Caco-2 (cell line): ENCODE measurements around the gene TTC7B. TPM values are rescaled to one million over a fixed set of nuclear protein-coding genes. Genes with fewer than 3 reads are reported as not detected.

Source experiments
- BruUV-seq: library from RNA; stranded (reverse); fragments of 400-500 nt; replicated peaks from 2 replicates; lab custom pipeline; 2021; lab: Mats Ljungman, UMichigan
- CTCF ChIA-PET: fragments of 300-600 bp; sonication (Branson Sonifier 250); formaldehyde crosslinking; loops from one replicate; lab custom pipeline; 2022; ENCODE audit warnings: antibody characterized with exemption; lab: Charles Lee
- POLR2A ChIA-PET: fragments of 300-600 bp; sonication (Branson Sonifier 250); formaldehyde crosslinking; loops from one replicate; lab custom pipeline; 2022; ENCODE audit warnings: antibody characterized with exemption; lab: Charles Lee
- DNase-seq, 2 experiments: peaks; one replicate each; pipeline versions ENCODE4 v3.0.0 to v3.0.0-alpha.2; 2020 to 2022
- H3K27me3 ChIP-seq: replicated peaks from 2 replicates; pipeline ENCODE4 v1.6.0; 2011; ENCODE audit warnings: low read length; ENCODE audit not compliant: control insufficient read depth, insufficient read depth
- H3K36me3 ChIP-seq: 2 replicates; pipeline ENCODE4 v1.5.1; 2011; ENCODE audit warnings: low read length; ENCODE audit not compliant: control insufficient read depth, insufficient read depth
- H3K4me1 ChIP-seq: fragments of 250-450 bp; sonication (Bioruptor Pico); 2 replicates; pipeline ENCODE4 v1.5.1; 2020; ENCODE audit warnings: mild to moderate bottlenecking
- H3K4me3 ChIP-seq: 2 replicates; pipeline ENCODE4 v1.5.1; 2011; ENCODE audit warnings: low read depth, mild to moderate bottlenecking, control low read depth, low read length
- H3K9me3 ChIP-seq: fragments of 250-450 bp; sonication (Bioruptor Pico); 2 replicates; pipeline ENCODE4 v1.5.1; 2020; ENCODE audit warnings: mild to moderate bottlenecking, moderate library complexity
- H3K27ac Mint-ChIP-seq: one replicate; pipeline ENCODE4 v1.8.0; 2022; ENCODE audit warnings: mixed read lengths; ENCODE audit not compliant: unreplicated experiment
- H3K27me3 Mint-ChIP-seq: one replicate; pipeline ENCODE4 v1.8.0; 2022; ENCODE audit warnings: mixed read lengths; ENCODE audit not compliant: insufficient read depth, unreplicated experiment
- H3K36me3 Mint-ChIP-seq: one replicate; pipeline ENCODE4 v1.8.0; 2022; ENCODE audit warnings: mild to moderate bottlenecking, mixed read lengths; ENCODE audit not compliant: insufficient read depth, unreplicated experiment
- H3K4me1 Mint-ChIP-seq: one replicate; pipeline ENCODE4 v1.8.0; 2022; ENCODE audit warnings: low read depth, mixed read lengths; ENCODE audit not compliant: unreplicated experiment
- H3K4me3 Mint-ChIP-seq: one replicate; pipeline ENCODE4 v1.8.0; 2022; ENCODE audit warnings: mild to moderate bottlenecking, moderate library complexity, mixed read lengths; ENCODE audit not compliant: unreplicated experiment
- H3K9me3 Mint-ChIP-seq: one replicate; pipeline ENCODE4 v1.8.0; 2022; ENCODE audit warnings: mixed read lengths; ENCODE audit not compliant: unreplicated experiment
- intact Hi-C: fragments of 100-400 bp; cut with micrococcal nuclease; formaldehyde crosslinking; loops from one replicate; pipeline ENCODE4 v1.10.0; 2022; ENCODE audit not compliant: unreplicated experiment
- total RNA-seq: library from RNA; stranded (reverse); gene quantifications from 2 replicates; pipeline ENCODE4 v1.2.3, GENCODE V29; 2022
- TF ChIP-seq, protein P1 (sequence below), 2 experiments: fragments of 200-600 bp in 1 of 2; IDR thresholded peaks; 1 replicate in 1 of 2; 2 replicates in 1 of 2; pipeline versions ENCODE4 v1.5.1 to v1.8.0; 2011 to 2022; ENCODE audit warnings: antibody characterized with exemption in 1 of 2, control low read depth in 1 of 2, inconsistent platforms in 1 of 2, low read depth in 1 of 2, low read length in 1 of 2, mild to moderate bottlenecking in 1 of 2, moderate library complexity in 1 of 2; ENCODE audit not compliant: insufficient read depth in 1 of 2, severe bottlenecking in 1 of 2, unreplicated experiment in 1 of 2

The TTC7B gene
- total RNA-seq, 1 experiment from 2014 or later: 28.5 TPM

DNA sequence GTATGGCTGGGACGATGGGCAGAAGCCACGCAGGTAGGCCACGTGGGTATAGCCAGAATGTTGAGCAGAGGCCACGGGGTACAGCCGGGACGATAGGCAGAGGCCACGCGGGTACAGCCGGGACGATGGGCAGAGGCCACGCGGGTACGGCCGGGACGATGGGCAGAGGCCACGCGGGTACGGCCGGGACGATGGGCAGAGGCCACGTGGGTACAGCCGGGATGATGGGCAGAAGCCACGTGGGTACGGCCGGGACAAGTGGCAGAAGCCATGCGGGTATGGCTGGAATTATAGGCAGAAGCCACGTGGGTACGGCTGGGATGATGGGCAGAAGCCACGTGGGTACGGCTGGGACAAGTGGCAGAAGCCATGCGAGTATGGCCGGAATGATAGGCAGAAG lies 195.0 kb downstream of the TTC7B start:
- H3K27ac Mint-ChIP-seq: no peak overlapping the region
- Histone ChIP-seq H3K4me1 (peaks cover 5% of the 10 kb centered on the region; the same call in 1 of the 2 replicates), H3K27me3 (no peaks in the 10 kb centered on the region), H3K36me3 (no peaks in the 10 kb centered on the region), H3K9me3 (no peaks in the 10 kb centered on the region), H3K4me3 (no peak overlapping the region)
- H3K4me1 Mint-ChIP-seq: peaks cover 8% of the 10 kb centered on the region
- DNase-seq: no peak
- BruUV-seq: no TSS peak
- H3K27me3 Mint-ChIP-seq: no peaks in the 10 kb centered on the region
- no peaks in the 10 kb centered on the region for H3K9me3 Mint-ChIP-seq
- intact Hi-C loops: no loop called here
- POLR2A ChIA-PET: no interaction called here
- no peaks in the 10 kb centered on the region for H3K36me3 Mint-ChIP-seq
- TF ChIP-seq, protein P1, sequence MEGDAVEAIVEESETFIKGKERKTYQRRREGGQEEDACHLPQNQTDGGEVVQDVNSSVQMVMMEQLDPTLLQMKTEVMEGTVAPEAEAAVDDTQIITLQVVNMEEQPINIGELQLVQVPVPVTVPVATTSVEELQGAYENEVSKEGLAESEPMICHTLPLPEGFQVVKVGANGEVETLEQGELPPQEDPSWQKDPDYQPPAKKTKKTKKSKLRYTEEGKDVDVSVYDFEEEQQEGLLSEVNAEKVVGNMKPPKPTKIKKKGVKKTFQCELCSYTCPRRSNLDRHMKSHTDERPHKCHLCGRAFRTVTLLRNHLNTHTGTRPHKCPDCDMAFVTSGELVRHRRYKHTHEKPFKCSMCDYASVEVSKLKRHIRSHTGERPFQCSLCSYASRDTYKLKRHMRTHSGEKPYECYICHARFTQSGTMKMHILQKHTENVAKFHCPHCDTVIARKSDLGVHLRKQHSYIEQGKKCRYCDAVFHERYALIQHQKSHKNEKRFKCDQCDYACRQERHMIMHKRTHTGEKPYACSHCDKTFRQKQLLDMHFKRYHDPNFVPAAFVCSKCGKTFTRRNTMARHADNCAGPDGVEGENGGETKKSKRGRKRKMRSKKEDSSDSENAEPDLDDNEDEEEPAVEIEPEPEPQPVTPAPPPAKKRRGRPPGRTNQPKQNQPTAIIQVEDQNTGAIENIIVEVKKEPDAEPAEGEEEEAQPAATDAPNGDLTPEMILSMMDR (IDR thresholded peaks at IDR 0.05; ENCODE audit: insufficient read depth in 1 of 2, low read depth in 1 of 2, low read length in 1 of 2, severe bottlenecking in 1 of 2, unreplicated experiment in 1 of 2): no peak
- CTCF ChIA-PET: no interaction called here
- H3K4me3 Mint-ChIP-seq: no peak overlapping the region

DNA sequence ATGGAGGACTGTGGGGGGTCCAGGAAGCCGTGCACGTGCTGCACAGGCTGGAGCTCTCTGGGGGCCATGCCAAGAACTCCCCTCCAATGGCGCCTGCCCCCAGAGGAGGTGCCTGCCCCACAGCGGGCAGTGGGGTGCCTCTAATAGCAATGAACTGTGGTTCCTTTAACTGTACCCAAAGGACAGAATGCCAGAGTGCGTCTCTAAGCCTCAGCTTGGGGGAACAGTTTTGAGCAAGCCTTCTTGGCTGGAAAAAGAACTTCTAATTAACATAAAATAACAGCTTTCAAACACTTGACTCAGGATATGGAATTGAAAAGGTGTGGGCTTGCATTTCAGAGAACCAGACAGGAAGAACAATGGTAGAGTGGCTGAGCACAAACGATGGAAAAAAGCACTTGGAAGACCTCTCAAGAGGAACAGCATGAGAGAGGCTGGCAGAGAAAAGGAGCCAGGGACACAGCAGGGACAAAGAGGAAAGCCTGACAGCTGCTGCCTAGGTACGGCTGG lies 195.6 kb downstream of the TTC7B start:
- no peak overlapping the region for H3K4me3 ChIP-seq
- no peaks in the 10 kb centered on the region for H3K9me3 ChIP-seq
- no peaks in the 10 kb centered on the region for H3K36me3 Mint-ChIP-seq
- ChIA-PET POLR2A (no interaction called here), CTCF (no interaction called here)
- H3K27ac Mint-ChIP-seq: no peak overlapping the region
- H3K36me3 ChIP-seq: no peaks in the 10 kb centered on the region
- TF ChIP-seq, protein P1 (IDR thresholded peaks at IDR 0.05; ENCODE audit: insufficient read depth in 1 of 2, low read depth in 1 of 2, low read length in 1 of 2, severe bottlenecking in 1 of 2, unreplicated experiment in 1 of 2): no peak
- BruUV-seq: no TSS peak
- intact Hi-C loops: no loop called here
- H3K4me1 ChIP-seq: peaks cover 5% of the 10 kb centered on the region; the same call in 1 of the 2 replicates
- H3K27me3 Mint-ChIP-seq: no peaks in the 10 kb centered on the region
- H3K4me1 Mint-ChIP-seq: peaks cover 8% of the 10 kb centered on the region
- no peaks in the 10 kb centered on the region for H3K27me3 ChIP-seq
- no peak overlapping the region for H3K4me3 Mint-ChIP-seq
- H3K9me3 Mint-ChIP-seq: no peaks in the 10 kb centered on the region
- DNase-seq: no peak

DNA sequence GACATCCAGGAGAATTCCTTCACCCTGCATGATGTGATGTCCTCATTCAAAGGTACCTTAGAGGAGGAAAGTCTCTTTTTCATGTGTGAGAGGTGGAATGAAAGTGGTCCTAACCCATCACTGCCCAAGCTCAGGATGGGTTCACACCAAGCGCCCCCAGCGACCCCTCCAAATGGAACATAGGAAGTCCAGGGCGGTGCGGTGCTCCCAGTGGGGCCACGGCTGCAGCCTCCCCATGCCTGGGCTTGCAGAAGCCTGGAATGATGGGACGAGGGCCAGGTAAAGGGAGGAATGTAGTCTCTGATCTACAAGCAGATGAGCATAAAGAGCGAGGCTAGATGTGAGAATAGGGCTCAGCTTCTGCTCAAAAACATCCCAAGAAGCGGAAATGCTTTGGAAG lies 196.3 kb downstream of the TTC7B start:
- H3K9me3 Mint-ChIP-seq: no peaks in the 10 kb centered on the region
- BruUV-seq: no TSS peak

More for the DNA sequence above, 196.3 kb downstream of the TTC7B start:
- Mint-ChIP-seq H3K27ac (no peak overlapping the region), H3K4me1 (peaks cover 4% of the 10 kb centered on the region), H3K36me3 (no peaks in the 10 kb centered on the region), H3K4me3 (no peak overlapping the region), H3K27me3 (no peaks in the 10 kb centered on the region)
- no peak for DNase-seq
- TF ChIP-seq, protein P1 (IDR thresholded peaks at IDR 0.05; ENCODE audit: insufficient read depth in 1 of 2, low read depth in 1 of 2, low read length in 1 of 2, severe bottlenecking in 1 of 2, unreplicated experiment in 1 of 2): no peak
- intact Hi-C loops: no loop called here
- no peaks in the 10 kb centered on the region for H3K9me3 ChIP-seq
- no peaks in the 10 kb centered on the region for H3K27me3 ChIP-seq
- POLR2A ChIA-PET: no interaction called here
- H3K4me1 ChIP-seq: peaks cover 3% of the 10 kb centered on the region; the same call in 1 of the 2 replicates
- H3K4me3 ChIP-seq: no peak overlapping the region
- no peaks in the 10 kb centered on the region for H3K36me3 ChIP-seq
- CTCF ChIA-PET: no interaction called here
